Activated CD8-positive, alpha-beta memory T cell treated with anti-CD3 and anti-CD28 coated beads, Interleukin-2, amount 50 U/mL, for 1 hour (primary cell): ENCODE data around the gene UGT2A2.

Experiments
- DNase-seq: peaks from one replicate; pipeline ENCODE4 v3.0.0-alpha.2; 2020; ENCODE audit errors: extremely low read depth

Gene UGT2A2

GRCh38 chr4:69576251-69576877, 63.1 kb downstream of the UGT2A2 start:
- DNase-seq = no peak

- no peak for DNase-seq
These were observed 70.7 kb downstream of the UGT2A2 start for GRCh38 chr4:69568787-69569186.

GRCh38 chr4:69563424-69563823, 76.0 kb downstream of the UGT2A2 start:
- no peak for DNase-seq

GRCh38 chr4:69549651-69550050, 89.8 kb downstream of the UGT2A2 start:
- no peak for DNase-seq

GRCh38 chr4:69546134-69546765, 93.2 kb downstream of the UGT2A2 start:
- DNase-seq = no peak
